AG04450 (cell line): ENCODE measurements around the gene BIN1. TPM values are rescaled to one million over a fixed set of nuclear protein-coding genes. Genes with fewer than 3 reads are reported as not detected.

ENCODE experiments used
- CTCF ChIA-PET: fragments of 300-600, 350-600 bp; formaldehyde crosslinking; extraction: SDS; loops from one replicate; lab custom pipeline; 2022; ENCODE audit warnings: antibody characterized with exemption, inconsistent platforms; lab: Charles Lee
- POLR2A ChIA-PET: fragments of 350-600 bp; formaldehyde crosslinking; extraction: SDS; loops from one replicate; lab custom pipeline; 2021; ENCODE audit warnings: antibody characterized with exemption, inconsistent platforms; lab: Yijun Ruan, JAX
- DNase-seq: peaks from one replicate; pipeline ENCODE4 v3.0.0-alpha.2; 2011; ENCODE audit warnings: low read depth, low spot score
- H3K27ac ChIP-seq: one replicate; pipeline ENCODE4 v1.5.1; 2012; ENCODE audit warnings: low read depth, low read length, control low read depth
- H3K27me3 ChIP-seq: one replicate; pipeline ENCODE4 v1.6.0; 2012; ENCODE audit warnings: low read length; ENCODE audit not compliant: control insufficient read depth, insufficient read depth
- H3K4me3 ChIP-seq: 2 replicates; pipeline ENCODE4 v1.5.1; 2011; ENCODE audit warnings: mild to moderate bottlenecking, low read depth, low read length, control low read depth
- H3K9me3 ChIP-seq: 2 replicates; pipeline ENCODE4 v1.5.1; 2012; ENCODE audit warnings: low read length; ENCODE audit not compliant: control insufficient read depth, insufficient read depth
- CTCF ChIP-seq: IDR thresholded peaks from 2 replicates; pipeline ENCODE4 v1.5.1; 2011; ENCODE audit warnings: low read depth, low read length, control low read depth, inconsistent platforms
- polyA plus RNA-seq: library from polyadenylated mRNA; depleted of rRNA; stranded (reverse); fragments of >200 nt; gene quantifications from 2 replicates; pipeline ENCODE4 v1.2.3, GENCODE V29; 2011

BIN1 gene
- polyA plus RNA-seq, 1 experiment: 32.4 TPM

- H3K9me3 ChIP-seq: no peaks in the 10 kb centered on the region; the same call in 1 of the 2 replicates
- H3K4me3 ChIP-seq: no peak overlapping the region
- no peak for DNase-seq
- TF ChIP-seq CTCF: no peak
- H3K27me3 ChIP-seq: peaks cover 2% of the 10 kb centered on the region
- H3K27ac ChIP-seq: no peak overlapping the region
- ChIA-PET CTCF (no interaction called here), POLR2A (no interaction called here)
These were observed 27.3 kb upstream of the BIN1 start for GRCh38 chr2:127134235-127134634.

GRCh38 chr2:127133793-127134192, 26.8 kb upstream of the BIN1 start:
- DNase-seq: no peak
- no peaks in the 10 kb centered on the region; the same call in 1 of the 2 replicates for H3K9me3 ChIP-seq
- H3K4me3 ChIP-seq: no peak overlapping the region
- ChIA-PET POLR2A (no interaction called here), CTCF (no interaction called here)
- H3K27ac ChIP-seq: no peak overlapping the region
- TF ChIP-seq CTCF: no peak
- peaks cover 2% of the 10 kb centered on the region for H3K27me3 ChIP-seq

GRCh38 chr2:127130421-127130820, 23.5 kb upstream of the BIN1 start:
- POLR2A ChIA-PET: no interaction called here

GRCh38 chr2:127129937-127130336, 23.0 kb upstream of the BIN1 start:
- no peak overlapping the region for H3K4me3 ChIP-seq
- H3K27ac ChIP-seq: no peak overlapping the region
- DNase-seq: no peak
- CTCF ChIA-PET: interaction anchor here (0.7 to 1.0 kb wide), 2 partner anchors 10 to 47 kb away, joined by 3 read pairs; no protein-coding TSS in a partner anchor
- no peak for TF ChIP-seq CTCF
- H3K27me3 ChIP-seq: peaks cover 9% of the 10 kb centered on the region
- no peaks in the 10 kb centered on the region; the same call in 1 of the 2 replicates for H3K9me3 ChIP-seq
- POLR2A ChIA-PET: no interaction called here

More at GRCh38 chr2:127130421-127130820, 23.5 kb upstream of the BIN1 start:
- no peak for TF ChIP-seq CTCF
- Histone ChIP-seq H3K27me3 (peaks cover 9% of the 10 kb centered on the region), H3K9me3 (no peaks in the 10 kb centered on the region; the same call in 1 of the 2 replicates), H3K4me3 (no peak overlapping the region), H3K27ac (no peak overlapping the region)
- CTCF ChIA-PET: interaction anchor here (0.7 to 1.0 kb wide), 3 partner anchors 10 to 349 kb away, joined by 3 read pairs; no protein-coding TSS in a partner anchor
- no peak for DNase-seq

GRCh38 chr2:127128445-127128904, 21.5 kb upstream of the BIN1 start:
- CTCF ChIA-PET: no interaction called here
- no peak for TF ChIP-seq CTCF
- Histone ChIP-seq H3K4me3 (no peak overlapping the region), H3K9me3 (peaks cover 2% of the 10 kb centered on the region), H3K27me3 (peaks cover 8% of the 10 kb centered on the region), H3K27ac (no peak overlapping the region)
- POLR2A ChIA-PET: interaction anchor here (0.5 kb wide), 1 partner anchor 41 kb away, joined by 3 read pairs; no protein-coding TSS in a partner anchor
- no peak for DNase-seq
